HepG2 (cell line): ENCODE measurements around the gene TCFL5. TPM values are rescaled to one million over a fixed set of nuclear protein-coding genes. Genes with fewer than 3 reads are reported as not detected.

ENCODE experiments used
- HOXA3 ChIP-seq: sonication (generic); formaldehyde crosslinking; IDR thresholded peaks from 2 replicates; pipeline ENCODE4 v1.5.0; 2020; ENCODE audit warnings: missing genetic modification reagents
- KLF13 ChIP-seq: sonication (generic); formaldehyde crosslinking; IDR thresholded peaks from 2 replicates; pipeline ENCODE4 v1.4.0; 2020; ENCODE audit warnings: mild to moderate bottlenecking, missing genetic modification reagents
- MED8 ChIP-seq: sonication (generic); formaldehyde crosslinking; IDR thresholded peaks from 2 replicates; pipeline ENCODE4 v1.8.1; 2023; ENCODE audit warnings: mild to moderate bottlenecking, missing genetic modification reagents; ENCODE audit not compliant: insufficient replicate concordance
- NFE2L1 ChIP-seq: sonication (generic); formaldehyde crosslinking; IDR thresholded peaks from 2 replicates; pipeline ENCODE4 v1.4.0; 2020; ENCODE audit warnings: missing genetic modification reagents, mild to moderate bottlenecking, borderline replicate concordance
- PHF21A ChIP-seq: sonication (generic); formaldehyde crosslinking; IDR thresholded peaks from 2 replicates; pipeline ENCODE4 v1.5.0; 2020; ENCODE audit warnings: mild to moderate bottlenecking, missing genetic modification reagents
- SP2 ChIP-seq: sonication (generic); formaldehyde crosslinking; IDR thresholded peaks from 2 replicates; pipeline ENCODE4 v1.5.1; 2020; ENCODE audit warnings: mild to moderate bottlenecking, missing genetic modification reagents
- TBX3 ChIP-seq: fragments of 450-650 bp; IDR thresholded peaks from 2 replicates; pipeline ENCODE4 v1.6.1; 2017; ENCODE audit warnings: antibody characterized with exemption, mild to moderate bottlenecking, inconsistent platforms, borderline replicate concordance
- ZFX ChIP-seq: sonication (generic); formaldehyde crosslinking; IDR thresholded peaks from 2 replicates; pipeline ENCODE4 v1.4.0; 2020; ENCODE audit warnings: mild to moderate bottlenecking, low read depth, missing genetic modification reagents, moderate library complexity
- ZFYVE20 ChIP-seq: sonication (generic); formaldehyde crosslinking; IDR thresholded peaks from 2 replicates; pipeline ENCODE4 v1.8.0; 2023; ENCODE audit warnings: low read depth, mild to moderate bottlenecking, moderate library complexity, missing genetic modification reagents, borderline replicate concordance
- ZNF329 ChIP-seq: sonication (generic); formaldehyde crosslinking; IDR thresholded peaks from 2 replicates; pipeline ENCODE4 v1.9.0; 2021; ENCODE audit warnings: low read depth, mild to moderate bottlenecking, missing genetic modification reagents
- ZNF678 ChIP-seq: sonication (generic); formaldehyde crosslinking; IDR thresholded peaks from 2 replicates; pipeline ENCODE4 v1.4.0; 2020; ENCODE audit warnings: mild to moderate bottlenecking, missing genetic modification reagents
- ZNF713 ChIP-seq: sonication (generic); formaldehyde crosslinking; IDR thresholded peaks from 2 replicates; pipeline ENCODE4 v1.4.0; 2020; ENCODE audit warnings: mild to moderate bottlenecking, missing genetic modification reagents
- polyA plus RNA-seq, 8 experiments: library from polyadenylated mRNA; depleted of rRNA in 3 of 8; stranded (reverse) in 7 of 8; unstranded in 1 of 8; fragments of >200 nt; fragmentation: Illumina TruSeq in 4 of 8; extraction: Trizol in 4 of 8; gene quantifications; 2 replicates each; pipeline versions ENCODE4 v1.2.1 to v1.2.3, GENCODE V29; 2011 to 2016; ENCODE audit warnings: low read depth in 4 of 8, missing spikeins in 1 of 8, mixed read lengths in 1 of 8; ENCODE audit not compliant: insufficient read depth in 1 of 8
- total RNA-seq, 5 experiments: library from RNA; depleted of rRNA; stranded (reverse); fragments of >200 nt; fragmentation: Illumina TruSeq; extraction: Trizol; gene quantifications; 2 replicates each; pipeline ENCODE4 v1.2.3, GENCODE V29; 2016; ENCODE audit warnings: low read depth in 1 of 5
- TF ChIP-seq, protein P1 (sequence below): sonication (generic); formaldehyde crosslinking; IDR thresholded peaks from 2 replicates; pipeline ENCODE4 v1.4.0; 2020; ENCODE audit warnings: mild to moderate bottlenecking, missing genetic modification reagents, borderline replicate concordance
- TF ChIP-seq, protein P2 (sequence below), 2 experiments: sonication (generic) in 1 of 2; formaldehyde crosslinking in 1 of 2; IDR thresholded peaks; 2 replicates each; pipeline versions ENCODE4 v1.5.1 to v1.6.1; 2011 to 2020; ENCODE audit warnings: borderline replicate concordance in 1 of 2, low read depth in 1 of 2, low read length in 1 of 2, mild to moderate bottlenecking in 1 of 2, missing genetic modification reagents in 1 of 2, moderate library complexity in 1 of 2
- TF ChIP-seq, protein P3 (sequence below): sonication (generic); formaldehyde crosslinking; IDR thresholded peaks from 2 replicates; pipeline ENCODE4 v1.4.0; 2020; ENCODE audit warnings: missing genetic modification reagents
- TF ChIP-seq, protein P4 (sequence below): sonication (generic); formaldehyde crosslinking; IDR thresholded peaks from 2 replicates; pipeline ENCODE4 v1.4.0; 2020; ENCODE audit warnings: mild to moderate bottlenecking, missing genetic modification reagents

The TCFL5 gene
- total and polyA plus RNA-seq, 2 of the 13 experiments (the other 11 are each of a cell fraction or from before 2014, with no cell fraction given): 14.8 to 20.0 TPM

DNA sequence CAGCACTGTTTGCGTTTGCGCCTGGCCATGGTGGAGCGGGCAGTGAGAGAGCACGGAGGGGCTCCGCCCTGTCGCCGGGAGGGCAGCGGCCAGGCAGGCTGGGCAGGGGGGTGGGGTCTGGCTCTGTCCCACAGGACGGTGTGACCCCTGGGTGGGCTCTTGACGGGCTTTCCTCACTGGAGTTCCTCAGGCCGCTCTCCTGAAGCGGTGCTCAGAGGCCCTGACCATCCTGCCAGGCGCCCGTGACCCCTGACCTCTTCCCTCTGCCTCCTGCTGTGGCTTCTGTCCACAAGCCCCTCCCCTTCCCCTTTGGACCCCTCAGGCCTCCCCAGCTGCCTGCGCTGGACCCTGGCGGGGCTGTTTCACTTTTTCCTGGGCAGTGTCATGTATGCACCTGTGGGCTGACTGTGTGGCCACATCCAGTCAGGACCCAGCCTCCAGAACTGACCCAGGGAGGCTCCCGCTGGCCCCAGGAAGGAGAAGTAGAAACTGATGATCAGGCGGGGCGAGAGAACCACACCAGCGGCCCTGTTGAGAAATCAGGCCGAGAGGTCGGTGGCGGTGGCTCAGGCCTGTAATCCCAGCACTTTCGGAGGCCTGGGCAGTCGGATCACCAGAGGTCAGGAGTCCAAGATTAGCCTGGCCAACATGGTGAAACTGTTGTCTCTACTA is 55.8 kb downstream of the TCFL5 start (continued):
- TF ChIP-seq ZFYVE20 (CRISPR knock-in tag): no peak; the same call in 1 of the 2 replicates
- TF ChIP-seq ZNF713 (CRISPR knock-in tag): 0 out of 2 replicates have a peak, but pooled peaks have one; percentile 67
- TF ChIP-seq MED8 (CRISPR knock-in tag): no peak
- TF ChIP-seq HOXA3: peak; percentile 74; the same call in 1 of the 2 replicates
- TF ChIP-seq SP2: no peak
- TF ChIP-seq, protein P1, sequence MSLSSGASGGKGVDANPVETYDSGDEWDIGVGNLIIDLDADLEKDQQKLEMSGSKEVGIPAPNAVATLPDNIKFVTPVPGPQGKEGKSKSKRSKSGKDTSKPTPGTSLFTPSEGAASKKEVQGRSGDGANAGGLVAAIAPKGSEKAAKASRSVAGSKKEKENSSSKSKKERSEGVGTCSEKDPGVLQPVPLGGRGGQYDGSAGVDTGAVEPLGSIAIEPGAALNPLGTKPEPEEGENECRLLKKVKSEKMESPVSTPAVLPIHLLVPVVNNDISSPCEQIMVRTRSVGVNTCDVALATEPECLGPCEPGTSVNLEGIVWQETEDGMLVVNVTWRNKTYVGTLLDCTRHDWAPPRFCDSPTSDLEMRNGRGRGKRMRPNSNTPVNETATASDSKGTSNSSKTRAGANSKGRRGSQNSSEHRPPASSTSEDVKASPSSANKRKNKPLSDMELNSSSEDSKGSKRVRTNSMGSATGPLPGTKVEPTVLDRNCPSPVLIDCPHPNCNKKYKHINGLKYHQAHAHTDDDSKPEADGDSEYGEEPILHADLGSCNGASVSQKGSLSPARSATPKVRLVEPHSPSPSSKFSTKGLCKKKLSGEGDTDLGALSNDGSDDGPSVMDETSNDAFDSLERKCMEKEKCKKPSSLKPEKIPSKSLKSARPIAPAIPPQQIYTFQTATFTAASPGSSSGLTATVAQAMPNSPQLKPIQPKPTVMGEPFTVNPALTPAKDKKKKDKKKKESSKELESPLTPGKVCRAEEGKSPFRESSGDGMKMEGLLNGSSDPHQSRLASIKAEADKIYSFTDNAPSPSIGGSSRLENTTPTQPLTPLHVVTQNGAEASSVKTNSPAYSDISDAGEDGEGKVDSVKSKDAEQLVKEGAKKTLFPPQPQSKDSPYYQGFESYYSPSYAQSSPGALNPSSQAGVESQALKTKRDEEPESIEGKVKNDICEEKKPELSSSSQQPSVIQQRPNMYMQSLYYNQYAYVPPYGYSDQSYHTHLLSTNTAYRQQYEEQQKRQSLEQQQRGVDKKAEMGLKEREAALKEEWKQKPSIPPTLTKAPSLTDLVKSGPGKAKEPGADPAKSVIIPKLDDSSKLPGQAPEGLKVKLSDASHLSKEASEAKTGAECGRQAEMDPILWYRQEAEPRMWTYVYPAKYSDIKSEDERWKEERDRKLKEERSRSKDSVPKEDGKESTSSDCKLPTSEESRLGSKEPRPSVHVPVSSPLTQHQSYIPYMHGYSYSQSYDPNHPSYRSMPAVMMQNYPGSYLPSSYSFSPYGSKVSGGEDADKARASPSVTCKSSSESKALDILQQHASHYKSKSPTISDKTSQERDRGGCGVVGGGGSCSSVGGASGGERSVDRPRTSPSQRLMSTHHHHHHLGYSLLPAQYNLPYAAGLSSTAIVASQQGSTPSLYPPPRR (CRISPR knock-in tag): peak; percentile 83
- TF ChIP-seq, protein P2, sequence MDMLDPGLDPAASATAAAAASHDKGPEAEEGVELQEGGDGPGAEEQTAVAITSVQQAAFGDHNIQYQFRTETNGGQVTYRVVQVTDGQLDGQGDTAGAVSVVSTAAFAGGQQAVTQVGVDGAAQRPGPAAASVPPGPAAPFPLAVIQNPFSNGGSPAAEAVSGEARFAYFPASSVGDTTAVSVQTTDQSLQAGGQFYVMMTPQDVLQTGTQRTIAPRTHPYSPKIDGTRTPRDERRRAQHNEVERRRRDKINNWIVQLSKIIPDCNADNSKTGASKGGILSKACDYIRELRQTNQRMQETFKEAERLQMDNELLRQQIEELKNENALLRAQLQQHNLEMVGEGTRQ (IDR thresholded peaks at IDR 0.05; ENCODE audit: low read depth, low read length): no peak
- TF ChIP-seq, protein P2 (CRISPR knock-in tag; IDR thresholded peaks at IDR 0.05; ENCODE audit: borderline replicate concordance): peak; percentile 51; the same call in 1 of the 2 replicates
- 0 out of 2 replicates have a peak, but pooled peaks have one; percentile 18 for TF ChIP-seq ZNF678 (CRISPR knock-in tag)
- no peak for TF ChIP-seq NFE2L1 (CRISPR knock-in tag)
- TF ChIP-seq, protein P3, sequence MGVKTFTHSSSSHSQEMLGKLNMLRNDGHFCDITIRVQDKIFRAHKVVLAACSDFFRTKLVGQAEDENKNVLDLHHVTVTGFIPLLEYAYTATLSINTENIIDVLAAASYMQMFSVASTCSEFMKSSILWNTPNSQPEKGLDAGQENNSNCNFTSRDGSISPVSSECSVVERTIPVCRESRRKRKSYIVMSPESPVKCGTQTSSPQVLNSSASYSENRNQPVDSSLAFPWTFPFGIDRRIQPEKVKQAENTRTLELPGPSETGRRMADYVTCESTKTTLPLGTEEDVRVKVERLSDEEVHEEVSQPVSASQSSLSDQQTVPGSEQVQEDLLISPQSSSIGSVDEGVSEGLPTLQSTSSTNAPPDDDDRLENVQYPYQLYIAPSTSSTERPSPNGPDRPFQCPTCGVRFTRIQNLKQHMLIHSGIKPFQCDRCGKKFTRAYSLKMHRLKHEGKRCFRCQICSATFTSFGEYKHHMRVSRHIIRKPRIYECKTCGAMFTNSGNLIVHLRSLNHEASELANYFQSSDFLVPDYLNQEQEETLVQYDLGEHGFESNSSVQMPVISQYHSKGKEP (CRISPR knock-in tag): 0 out of 2 replicates have a peak, but pooled peaks have one; percentile 14
- peak; percentile 99 for TF ChIP-seq ZFX (CRISPR knock-in tag)
- TF ChIP-seq ZNF329: peak; percentile 79
- peak; percentile 26; the same call in 1 of the 2 replicates for TF ChIP-seq TBX3
- TF ChIP-seq KLF13: no peak
- TF ChIP-seq, protein P4, sequence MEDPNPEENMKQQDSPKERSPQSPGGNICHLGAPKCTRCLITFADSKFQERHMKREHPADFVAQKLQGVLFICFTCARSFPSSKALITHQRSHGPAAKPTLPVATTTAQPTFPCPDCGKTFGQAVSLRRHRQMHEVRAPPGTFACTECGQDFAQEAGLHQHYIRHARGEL: 0 out of 2 replicates have a peak, but pooled peaks have one; percentile 27
- peak; percentile 99 for TF ChIP-seq PHF21A
